NCI-H748 (cell line): ENCODE data around the gene MUCL1.
"Not testable (repeated sequence)": the region's sequence is repeated elsewhere in the genome, so short reads cannot be mapped to it uniquely, and the experiment has no call there.

Experiments
- DNase-seq: peaks from one replicate; lab custom pipeline; 2025; ENCODE audit not compliant: unreplicated experiment; lab: John Stamatoyannopoulos, UW

MUCL1 gene

GRCh38 chr12:54853933-54854538 lies at the start of gene MUCL1:
Gene MUCL1, plus strand, starts transcription at chr12:54854516. Its CDS starts 67 bp downstream, at chr12:54854583.
- peak; percentile 80 for DNase-seq

DNA sequence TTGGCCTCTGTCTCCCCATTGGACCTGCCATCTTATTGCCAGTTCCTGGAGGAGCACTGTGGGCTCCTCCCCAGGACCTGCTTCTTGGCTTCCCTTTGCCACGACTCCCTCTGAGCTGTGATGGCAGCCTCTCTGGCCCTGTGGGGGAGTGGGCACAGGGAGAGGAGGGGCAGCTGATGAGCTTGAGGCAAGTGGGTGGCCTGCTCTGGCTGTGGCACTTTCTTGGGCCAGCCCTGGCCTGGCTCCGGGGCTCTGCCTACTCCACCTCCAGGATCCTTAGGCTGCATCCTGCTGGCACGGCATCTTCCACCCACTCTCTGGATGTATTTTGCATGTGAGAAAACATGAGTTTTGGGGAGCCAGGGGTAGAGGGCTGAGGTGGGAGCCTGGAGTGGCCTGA lies 32.6 kb upstream of the MUCL1 start:
- DNase-seq = no peak

DNA sequence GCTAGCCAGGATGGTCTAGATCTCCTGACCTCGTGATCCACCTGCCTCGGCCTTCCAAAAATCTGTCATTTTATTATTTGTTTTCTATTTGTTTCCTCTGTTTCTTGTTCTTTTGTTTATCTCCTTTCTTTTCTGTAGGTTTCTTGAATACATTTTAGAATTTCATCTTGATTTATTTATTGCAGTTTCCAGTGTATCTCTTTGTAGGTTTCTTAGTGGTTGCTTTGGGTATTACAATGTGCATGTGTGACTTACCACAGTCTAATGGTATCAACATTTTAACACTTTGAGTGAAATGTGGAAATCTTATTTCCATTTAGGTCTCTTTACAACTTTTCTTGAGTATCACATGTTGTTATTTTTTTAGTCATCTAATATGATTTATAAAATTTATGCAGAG lies 29.9 kb upstream of the MUCL1 start:
- no peak for DNase-seq

DNA sequence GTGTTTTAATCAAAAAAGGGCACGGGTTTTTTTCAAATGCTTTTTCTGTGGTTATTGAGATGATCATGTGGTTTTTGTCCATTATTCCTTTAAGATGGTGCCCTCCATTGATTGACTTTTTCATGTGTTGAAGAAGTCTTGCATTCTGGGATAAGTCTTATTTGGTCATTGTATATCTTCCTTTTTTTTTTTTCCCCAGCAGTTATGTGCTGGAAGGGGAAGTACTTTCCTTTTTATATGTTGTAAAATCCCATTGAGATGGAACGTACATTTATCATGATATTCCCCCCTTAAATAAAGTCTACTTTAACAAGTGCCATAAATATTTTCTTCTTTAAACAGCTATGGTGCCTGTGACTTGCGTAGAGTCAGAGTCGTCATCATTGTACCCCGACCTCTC lies 24.8 kb upstream of the MUCL1 start:
- no peak for DNase-seq

GRCh38 chr12:54830199-54830598 lies 24.1 kb upstream of the MUCL1 start:
- no peak for DNase-seq

GRCh38 chr12:54831631-54832030 lies 22.7 kb upstream of the MUCL1 start:
- DNase-seq = no peak

DNA sequence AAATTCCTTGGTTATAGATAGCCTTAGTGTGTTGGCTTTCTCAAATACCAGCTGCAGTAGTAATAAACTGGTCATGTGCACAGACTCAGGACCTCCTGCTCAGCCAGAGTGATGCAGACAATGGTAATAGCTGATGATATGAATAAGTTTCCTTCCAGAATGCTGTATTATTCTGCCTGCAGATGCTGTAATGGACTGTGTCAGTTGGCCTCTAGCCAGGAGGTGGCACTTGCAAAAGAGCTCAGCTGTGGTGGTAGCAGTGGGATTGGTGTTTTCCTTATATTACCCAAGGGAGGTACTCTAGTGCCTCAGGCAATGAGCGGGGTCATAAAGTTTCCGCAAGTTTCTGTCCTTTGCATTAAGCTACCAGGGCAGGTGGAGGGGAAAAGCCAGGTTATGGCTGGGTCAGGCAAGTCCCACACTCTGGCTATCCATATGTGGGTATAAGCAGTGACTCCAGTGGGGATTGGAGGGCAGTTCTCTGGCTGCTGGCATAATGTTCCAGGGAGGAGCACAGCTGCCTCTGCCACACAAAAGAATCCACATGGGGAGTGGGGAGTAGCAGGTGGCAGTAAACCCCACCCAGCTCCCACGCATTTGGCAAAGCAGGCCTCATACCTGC lies 14.0 kb upstream of the MUCL1 start:
- DNase-seq = peak; percentile 7

GRCh38 chr12:54857406-54857805 lies 3.1 kb downstream of the MUCL1 start:
- no peak for DNase-seq

- no peak for DNase-seq
Observed at GRCh38 chr12:54858562-54858961, 4.2 kb downstream of the MUCL1 start.

DNA sequence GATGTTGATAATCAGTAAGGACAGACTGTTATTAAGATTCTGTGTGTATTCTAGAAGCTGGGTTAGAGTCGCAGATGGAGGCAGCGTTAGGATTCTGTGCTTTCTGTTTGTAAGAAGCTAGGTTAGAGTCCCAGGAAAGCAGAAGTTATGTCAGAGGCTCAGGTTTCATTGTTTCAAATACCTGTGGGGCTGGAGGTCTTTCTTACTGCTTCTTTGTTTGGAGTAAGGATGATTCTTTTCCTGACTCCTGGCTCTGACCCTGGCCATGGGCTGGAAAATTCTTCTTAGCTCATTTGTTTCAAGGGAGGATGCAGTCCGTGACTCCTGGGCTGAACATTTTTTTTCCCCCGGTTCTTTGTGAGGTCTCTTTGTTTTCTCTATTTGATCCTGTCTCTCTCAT lies 5.2 kb downstream of the MUCL1 start:
- DNase-seq = no peak

DNA sequence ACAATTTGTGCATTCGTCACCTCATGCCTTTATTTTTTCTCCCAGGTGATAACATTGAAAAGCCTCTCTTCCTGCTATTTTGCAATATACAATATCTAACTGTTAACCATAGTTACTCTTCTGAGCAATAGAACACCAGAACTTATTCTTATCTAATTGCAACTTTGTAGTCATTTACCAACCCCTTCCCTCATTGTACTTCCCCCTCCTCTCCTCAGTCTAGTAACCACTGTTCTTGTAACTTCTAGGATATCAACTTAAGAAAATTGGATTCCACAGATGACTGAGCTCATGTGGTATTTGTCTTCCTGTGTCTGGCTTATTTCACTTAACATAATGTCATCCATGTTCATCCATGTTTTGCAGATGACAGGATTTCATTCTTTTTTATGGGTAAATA lies 7.6 kb downstream of the MUCL1 start:
- DNase-seq = no peak

GRCh38 chr12:54863948-54864618 lies 9.8 kb downstream of the MUCL1 start:
- no peak for DNase-seq

DNA sequence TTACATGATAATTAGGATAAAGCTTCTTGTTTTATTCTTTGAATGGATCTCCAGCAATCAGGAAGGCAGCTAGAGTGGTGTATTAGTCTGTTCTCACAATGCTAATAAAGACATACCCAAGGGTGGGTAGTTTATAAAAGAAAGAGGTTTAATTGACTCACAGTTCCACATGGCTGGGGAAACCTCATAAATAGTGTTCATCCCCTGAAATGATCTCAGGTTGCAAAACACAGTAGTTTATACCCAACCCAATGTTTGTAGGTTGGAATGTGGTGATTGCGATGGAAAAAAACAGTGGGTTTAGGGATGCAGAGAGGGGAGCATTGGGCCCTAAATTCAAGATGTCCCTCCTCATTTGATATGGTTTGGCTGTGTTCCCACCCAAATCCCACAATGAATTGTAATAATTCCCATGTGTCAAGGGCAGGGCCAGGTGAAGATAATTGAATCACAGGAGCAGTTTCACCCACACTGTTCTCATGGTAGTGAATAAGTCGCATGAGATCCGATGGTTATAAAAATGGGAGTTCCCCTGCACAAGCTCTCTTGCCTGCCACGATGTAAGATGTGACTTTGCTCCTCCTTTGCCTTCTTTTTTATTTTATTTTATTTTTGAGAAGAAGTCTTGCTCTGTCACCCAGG lies 11.5 kb downstream of the MUCL1 start:
- DNase-seq = no peak

DNA sequence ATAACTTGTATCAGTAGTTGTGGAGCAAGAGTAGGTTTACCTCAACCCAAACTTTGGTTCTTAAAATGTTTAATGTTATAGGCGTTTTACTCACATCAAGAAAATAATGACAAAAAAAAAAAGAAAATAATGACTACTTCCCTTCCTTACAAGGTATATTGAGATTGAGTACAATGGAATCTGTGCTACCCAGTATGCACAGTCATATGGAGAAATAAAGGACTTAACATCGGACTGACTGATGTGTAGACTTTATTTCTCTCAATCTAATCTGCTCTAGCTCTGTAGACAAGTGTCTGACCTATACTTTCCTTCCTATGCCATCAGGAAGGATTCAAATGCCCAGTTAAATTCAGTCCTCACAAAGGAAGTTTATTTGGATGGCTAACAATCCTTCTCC lies 14.4 kb downstream of the MUCL1 start:
- no peak for DNase-seq

- no peak for DNase-seq
Observed at GRCh38 chr12:54870048-54870447, 15.7 kb downstream of the MUCL1 start.

GRCh38 chr12:54870617-54871016 lies 16.3 kb downstream of the MUCL1 start:
- DNase-seq = peak; percentile 23

GRCh38 chr12:54879150-54879549 lies 24.8 kb downstream of the MUCL1 start:
- no peak for DNase-seq

DNA sequence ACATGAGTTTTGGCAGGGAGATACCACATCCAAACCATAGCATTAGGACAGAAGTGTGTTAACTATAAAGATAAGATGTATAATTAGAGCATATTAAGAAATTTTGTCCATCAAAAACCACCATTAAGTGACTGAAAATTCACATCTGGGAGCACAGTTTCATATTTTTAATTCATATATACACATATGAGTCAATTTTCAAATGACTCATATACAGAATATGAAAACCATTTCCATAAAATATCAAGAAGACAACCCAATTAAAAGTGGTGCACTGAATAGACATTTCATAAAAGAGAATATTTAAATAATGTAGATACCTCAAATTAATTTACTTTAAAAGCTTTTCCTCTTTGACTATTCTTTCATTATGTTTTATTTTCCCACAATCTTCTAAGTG lies 25.3 kb downstream of the MUCL1 start:
- no peak for DNase-seq

GRCh38 chr12:54882079-54882478 lies 27.8 kb downstream of the MUCL1 start:
- no peak for DNase-seq

DNA sequence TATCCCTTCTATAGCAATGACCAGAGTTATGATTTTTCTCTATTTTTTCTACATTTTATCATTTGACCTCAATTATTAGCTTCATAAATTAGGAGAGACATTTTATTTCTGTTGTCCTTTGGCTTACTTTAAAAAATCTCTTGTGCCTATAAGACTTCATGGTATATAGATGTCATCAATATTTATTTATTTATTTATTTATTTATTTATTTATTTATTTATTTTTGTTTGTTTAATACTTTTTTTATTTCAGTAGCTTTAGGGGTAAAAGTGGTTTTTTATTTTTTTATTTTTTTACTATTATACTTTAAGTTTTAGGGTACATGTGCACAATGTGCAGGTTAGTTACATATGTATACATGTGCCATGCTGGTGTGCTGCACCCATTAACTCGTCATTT lies 28.3 kb downstream of the MUCL1 start:
- not testable (repeated sequence) for DNase-seq

GRCh38 chr12:54888428-54888827 lies 34.1 kb downstream of the MUCL1 start:
- DNase-seq = peak; percentile 55

DNA sequence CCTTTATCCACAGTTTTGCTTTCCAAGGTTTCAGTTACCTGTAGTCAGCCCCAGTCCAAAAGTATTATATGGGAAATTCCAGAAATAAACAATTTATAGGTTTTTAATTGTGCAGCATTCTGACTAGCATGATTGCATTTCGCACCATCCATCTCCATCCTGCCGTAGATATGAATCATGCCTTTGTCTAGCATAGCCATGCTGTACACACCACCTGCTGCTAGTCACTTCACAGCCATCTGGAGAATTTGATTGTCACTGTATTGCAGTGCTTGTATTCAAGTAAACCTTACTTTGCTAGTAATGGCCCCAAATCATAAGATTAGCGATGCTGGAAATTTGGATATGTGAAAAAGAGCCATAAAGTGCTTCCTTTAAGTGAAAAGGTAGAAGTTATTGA lies 36.0 kb downstream of the MUCL1 start:
- DNase-seq = peak; percentile 81
